Stimulated activated CD8-positive, alpha-beta memory T cell treated with anti-CD3 and anti-CD28 coated beads, Interleukin-2, amount 100 ng/mL, for 48 hours (primary cell): ENCODE data around the gene ZNF778.

Source experiments
- DNase-seq, 2 donors: peaks; one replicate each; pipeline ENCODE4 v3.0.0-alpha.2; 2020; ENCODE audit warnings: low read depth in 2 of 2

The ZNF778 gene

GRCh38 chr16:89217388-89218191 is at the start of gene ZNF778:
Gene ZNF778 (plus strand): TSS chr16:89217703. CDS start chr16:89221128, 3,425 bp downstream.
- peak; percentile 68 to 72 for DNase-seq

- no peak for DNase-seq
Measured at GRCh38 chr16:89168381-89169189, 48.9 kb upstream of the ZNF778 start.

DNA sequence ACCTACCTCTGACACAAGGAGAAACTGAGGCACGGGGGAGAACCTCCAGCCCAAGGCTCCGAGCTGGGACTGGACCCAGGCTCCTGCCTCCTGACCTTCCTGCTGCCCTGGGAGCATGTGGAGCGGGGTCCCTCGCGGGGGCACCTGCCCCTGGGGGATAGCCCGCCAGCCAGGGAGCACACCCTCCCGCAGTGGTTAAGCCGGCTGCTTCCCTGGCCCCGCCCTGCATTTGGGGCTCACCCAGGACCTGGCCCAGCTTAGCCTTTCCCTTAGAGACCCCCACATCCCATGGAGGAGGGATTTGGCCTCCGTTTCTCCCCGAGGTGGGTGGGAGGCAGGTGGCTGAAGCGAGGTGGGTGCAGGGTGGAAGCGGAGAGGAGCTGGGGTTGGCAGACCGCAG is 47.7 kb upstream of the ZNF778 start:
- DNase-seq: no peak

DNA sequence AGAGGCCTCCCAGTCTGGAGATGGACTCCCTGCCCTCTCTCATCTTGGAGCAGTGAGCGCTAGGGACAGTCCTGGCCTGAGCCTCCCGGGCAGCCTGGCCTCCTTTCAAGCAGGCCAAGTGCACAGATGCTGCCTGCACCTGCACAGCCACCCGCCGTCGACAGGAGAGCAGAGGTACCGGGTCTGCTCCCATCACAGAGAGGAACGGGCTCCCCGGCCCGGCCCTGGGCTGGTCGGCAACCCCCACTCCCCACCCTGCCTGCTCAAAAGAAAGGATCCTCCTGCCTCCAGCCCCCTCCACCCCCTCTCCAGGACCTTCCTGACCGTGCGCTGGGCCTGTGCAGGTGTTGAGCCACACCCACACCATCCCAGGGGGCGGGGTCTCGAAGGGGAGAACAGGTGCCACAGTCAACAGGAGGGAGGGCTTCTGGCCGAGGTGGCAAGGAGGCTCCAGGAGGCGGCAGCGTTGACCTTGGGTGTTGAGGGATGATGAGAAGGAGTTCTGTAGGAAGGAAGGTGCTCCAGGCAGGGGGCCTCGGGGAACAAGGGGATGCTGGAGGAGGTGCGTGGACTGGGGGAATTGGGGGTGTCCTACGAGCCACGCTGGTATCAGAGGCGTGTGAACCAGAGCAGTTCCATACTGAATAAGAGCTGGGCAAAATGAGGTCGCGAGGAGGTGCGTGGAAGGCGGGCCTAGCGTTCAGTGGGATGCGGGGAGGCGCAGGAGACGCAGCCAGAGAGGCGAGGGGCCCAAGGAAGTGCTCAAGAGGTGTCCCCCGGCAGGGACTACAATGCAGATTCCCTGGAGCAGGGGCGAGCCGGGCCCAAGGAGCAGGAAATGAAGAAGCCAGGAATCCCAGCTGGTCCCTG is 46.9 kb upstream of the ZNF778 start:
- peak in 1 of 2 donors; percentile 20 for DNase-seq

DNA sequence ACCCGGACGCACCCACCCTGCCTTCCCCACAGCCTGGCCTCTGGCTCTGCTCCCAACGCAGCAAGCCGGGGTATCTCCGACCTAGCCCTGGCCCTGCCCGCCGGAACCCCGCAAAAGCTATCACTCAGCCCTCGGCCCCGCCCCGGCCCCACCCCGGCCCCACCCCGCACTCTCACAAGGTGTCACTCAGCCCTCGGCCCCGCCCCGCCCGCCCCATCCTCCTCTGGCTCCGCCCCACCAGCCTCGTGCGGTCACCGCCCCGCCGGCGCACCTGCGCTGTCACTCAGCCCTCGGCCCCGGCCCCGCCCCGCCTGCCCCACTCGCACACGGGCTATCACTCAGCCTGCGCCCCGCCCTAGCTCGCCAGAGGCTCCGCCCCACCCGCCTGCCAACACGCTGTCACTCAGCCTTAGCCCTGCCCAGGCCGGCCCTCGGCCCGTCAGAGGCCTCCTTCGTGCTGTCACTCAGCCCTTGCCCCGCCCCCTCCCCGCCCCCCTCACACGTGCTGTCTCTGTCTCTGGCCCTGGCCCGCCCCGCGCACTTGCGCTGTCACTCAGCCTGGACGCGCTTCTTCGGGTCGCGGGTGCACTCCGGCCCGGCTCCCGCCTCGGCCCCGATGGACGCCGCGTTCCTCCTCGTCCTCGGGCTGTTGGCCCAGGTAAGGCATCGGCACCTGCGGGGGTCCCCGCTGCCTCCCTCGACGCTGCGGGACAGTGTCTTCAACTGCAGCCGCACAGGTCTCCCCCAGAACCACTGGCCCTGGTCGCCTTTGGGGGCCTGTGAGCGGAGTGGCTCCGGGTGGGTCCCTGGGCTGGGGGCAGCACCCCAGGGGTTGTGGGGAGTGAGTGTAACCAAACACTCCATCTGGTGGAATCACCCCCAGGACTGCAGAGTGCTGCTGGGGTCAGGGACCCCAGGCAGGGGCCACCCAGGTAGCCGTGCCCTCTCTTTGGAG is 46.0 kb upstream of the ZNF778 start, which contains the start of gene CDH15:
TSS of gene CDH15 (plus strand) at position 533 of the 955 bp plus-strand sequence. CDS start at position 617, 84 bp downstream.
- peak; percentile 89 to 95 for DNase-seq

GRCh38 chr16:89172171-89172527 is 45.4 kb upstream of the ZNF778 start:
- no peak for DNase-seq

DNA sequence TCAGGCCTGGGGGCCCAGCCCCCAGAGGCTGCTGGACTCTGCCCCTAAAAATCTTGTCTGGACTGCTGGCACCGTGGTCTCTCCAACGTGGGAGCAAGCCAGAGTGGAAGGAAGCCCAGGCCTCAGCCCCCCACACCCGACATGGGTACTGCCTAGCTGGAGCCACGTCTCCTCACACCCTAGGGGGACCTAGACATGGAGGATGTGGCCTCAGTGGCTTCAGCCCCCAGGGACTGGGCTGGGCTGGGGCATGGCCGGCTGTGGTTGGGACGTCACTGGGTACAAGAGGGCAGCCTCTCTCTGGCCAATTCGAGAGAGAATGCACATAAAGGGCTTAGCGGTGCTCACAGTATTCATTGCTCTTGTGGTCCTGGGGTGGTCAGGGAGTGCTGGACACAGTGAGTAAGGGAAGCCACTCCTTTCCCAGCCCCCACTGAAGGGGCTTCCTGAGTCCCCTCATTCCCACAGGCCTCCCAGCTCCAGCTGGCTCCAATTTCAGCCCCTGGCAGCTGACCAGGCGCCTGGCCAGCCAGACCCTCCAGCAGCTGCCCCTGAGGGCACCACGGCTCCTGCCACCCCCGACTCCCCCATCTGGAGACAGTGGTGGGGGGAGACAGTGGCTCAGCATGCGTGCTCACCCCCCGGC is 44.9 kb upstream of the ZNF778 start:
- DNase-seq: no peak

- DNase-seq: no peak
Measured at GRCh38 chr16:89173174-89173921, 44.2 kb upstream of the ZNF778 start.

- DNase-seq: no peak
Measured at GRCh38 chr16:89174055-89174827, 43.3 kb upstream of the ZNF778 start.

DNA sequence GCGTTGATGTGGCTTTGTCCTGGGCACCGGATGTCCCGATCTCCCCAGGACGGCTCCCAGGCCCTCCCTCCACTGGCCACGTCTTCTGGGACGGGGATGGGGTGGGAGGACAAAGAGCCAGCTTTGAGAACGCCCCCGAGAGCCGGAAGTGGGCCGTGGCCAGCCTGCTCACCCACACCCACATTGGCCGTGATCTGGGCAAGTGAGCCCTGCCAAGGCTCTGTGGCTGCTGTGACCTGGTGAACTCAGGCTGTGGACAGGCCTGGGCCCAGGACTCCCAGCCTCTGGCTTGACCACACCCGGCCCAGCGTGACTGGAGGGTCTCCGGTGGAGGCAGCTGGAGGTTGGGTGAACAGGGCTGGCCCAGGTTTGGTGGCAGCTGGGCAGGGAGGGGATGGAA is 42.6 kb upstream of the ZNF778 start:
- DNase-seq: no peak

- no peak for DNase-seq
Measured at GRCh38 chr16:89175280-89176146, 42.0 kb upstream of the ZNF778 start.

DNA sequence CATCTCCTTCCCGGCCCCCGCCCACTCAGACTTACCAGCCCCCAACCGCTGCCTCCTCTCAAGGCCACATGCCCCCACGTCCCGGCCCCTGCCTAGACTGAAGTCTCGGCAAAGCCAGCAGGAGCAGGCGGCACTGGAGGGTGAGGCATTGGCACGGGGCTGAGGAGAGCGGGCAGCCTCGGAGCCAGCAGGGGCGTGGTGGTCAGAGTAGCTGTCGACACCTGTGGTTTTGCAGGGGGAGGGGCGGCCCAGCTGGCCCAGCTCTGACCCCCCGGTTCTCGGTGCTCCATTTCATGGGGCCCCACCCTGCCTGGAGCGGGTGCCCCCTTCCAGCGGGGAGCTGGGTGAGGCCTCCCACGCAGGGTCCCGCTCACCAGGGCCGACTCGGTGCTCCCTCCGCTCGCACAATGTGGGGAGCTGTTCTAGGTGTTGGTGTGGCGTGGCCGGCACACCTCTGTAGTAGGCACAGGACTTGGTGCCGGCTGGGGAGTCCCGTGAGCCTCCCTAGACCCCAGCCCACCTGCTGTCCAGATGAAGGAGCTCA is 41.3 kb upstream of the ZNF778 start:
- DNase-seq: no peak

GRCh38 chr16:89176717-89177116 is 40.8 kb upstream of the ZNF778 start:
- no peak for DNase-seq

DNA sequence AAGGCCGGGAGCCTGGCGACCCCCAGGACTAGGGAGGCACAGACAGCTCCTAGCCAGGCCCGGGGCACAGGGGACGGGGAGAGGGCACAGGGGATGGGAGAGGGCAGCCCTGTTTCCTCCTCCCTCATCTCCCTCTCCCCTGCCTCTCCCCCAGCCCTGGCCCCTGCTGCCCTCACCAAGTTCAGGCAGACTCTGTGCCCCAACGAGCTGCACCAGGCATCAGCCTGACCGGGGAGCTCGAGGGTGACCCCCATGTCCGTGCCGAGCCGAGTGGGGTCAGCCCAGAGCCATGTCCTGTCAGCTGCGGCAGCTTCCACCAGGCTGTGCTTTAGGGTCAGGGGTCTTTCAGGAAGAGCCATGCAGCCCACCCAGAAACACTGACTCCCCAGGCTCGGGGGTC is 40.0 kb upstream of the ZNF778 start:
- no peak for DNase-seq

- no peak for DNase-seq
Measured at GRCh38 chr16:89178453-89179147, 38.9 kb upstream of the ZNF778 start.

- DNase-seq: no peak
Measured at GRCh38 chr16:89179148-89179484, 38.4 kb upstream of the ZNF778 start.
